ENCODE results near the gene LCNL1. TPM values are rescaled to one million over a fixed set of nuclear protein-coding genes. Genes with fewer than 3 reads are reported as not detected.
A peak's percentile ranks its signal among the peaks of the same experiment; 100 is the strongest.

Gene LCNL1
- total and polyA plus RNA-seq, 10 of the 15 experiments (the other 5 are each of a cell fraction or from before 2014, with no cell fraction given), result not detected

DNA sequence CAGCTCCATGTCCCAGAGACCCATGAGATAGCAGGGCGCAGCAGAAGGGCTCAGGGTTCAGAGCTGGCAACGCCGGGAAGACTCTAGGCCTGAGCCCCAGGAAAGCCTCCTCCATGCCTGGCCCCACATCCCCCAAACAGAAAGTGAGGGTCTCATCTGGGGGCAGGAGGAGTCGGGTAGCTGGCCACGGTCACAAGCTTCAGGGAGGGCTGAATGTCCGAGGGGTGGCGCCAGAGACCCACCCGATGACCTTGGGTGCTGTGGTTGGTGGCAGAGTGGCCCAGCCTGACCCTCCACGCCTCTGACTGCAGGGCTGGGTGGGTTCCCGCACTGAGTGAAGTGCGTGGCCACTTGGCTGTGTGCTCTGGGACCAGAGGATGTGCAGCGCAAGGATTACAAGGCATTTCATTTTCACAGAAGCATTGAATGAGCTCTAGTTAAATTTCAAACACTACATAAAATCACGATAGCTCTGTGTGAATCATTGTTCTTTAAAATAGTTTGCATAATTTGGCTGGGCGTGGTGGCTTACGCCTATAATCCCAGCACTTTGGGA lies 34.8 kb upstream of the LCNL1 start:
- Histone ChIP-seq H3K27ac (ENCODE audit: control insufficient read depth, insufficient read depth) (no peak overlapping the region), H4K20me1 (ENCODE audit: control insufficient read depth, insufficient read depth) (no peaks in the 10 kb centered on the region), H3K36me3 (ENCODE audit: control insufficient read depth in 2 of 2, insufficient read depth in 2 of 2, low read length in 1 of 2) (no peaks in the 10 kb centered on the region), H3K79me2 (ENCODE audit: control insufficient read depth, insufficient read depth, low read length) (peaks cover 13% of the 10 kb centered on the region), H3K4me3 (no peak overlapping the region), H3K9ac (ENCODE audit: control insufficient read depth, insufficient read depth, low read length) (no peak overlapping the region), H3K4me2 (ENCODE audit: control insufficient read depth, insufficient read depth) (no peak overlapping the region), H3K27me3 (replicated peaks in 1 of 2; ENCODE audit: control insufficient read depth in 2 of 2, insufficient read depth in 2 of 2, low read length in 1 of 2) (no peaks in the 10 kb centered on the region), H3K9me3 (replicated peaks; ENCODE audit: control insufficient read depth, insufficient read depth, low read length) (no peaks in the 10 kb centered on the region), H3K4me1 (ENCODE audit: control insufficient read depth, insufficient read depth, low read length) (peaks cover 10% of the 10 kb centered on the region), H2AFZ (ENCODE audit: control insufficient read depth, low read depth, low read length) (no peak overlapping the region)
- ChIA-PET POLR2A (interaction anchor here (0.9 to 3.0 kb wide), 2 partner anchors 44 to 87 kb away, joined by 3 to 19 read pairs; partner anchors contain the start of gene PAXX), RAD21 (ENCODE audit: unreplicated experiment) (interaction anchor here (0.6 to 2.1 kb wide), 19 partner anchors 12 to 203 kb away, joined by 3 to 109 read pairs (median 6); partner anchors contain the start of genes AJM1, CLIC3, FUT7 and NPDC1), CTCF (interaction anchor here (0.6 to 3.5 kb wide), 42 partner anchors 12 to 182 kb away, joined by 3 to 163 read pairs (median 5); partner anchors contain the start of genes ABCA2, AJM1, CLIC3 and FUT7), SMC1A (ENCODE audit: uncharacterized antibody, unreplicated experiment) (interaction anchor here (0.8 to 2.4 kb wide), 16 partner anchors 18 to 253 kb away, joined by 3 to 77 read pairs (median 4); partner anchors contain the start of genes FUT7, NPDC1, PAXX and TPRN)
- intact Hi-C loops (cut with micrococcal nuclease; ENCODE audit: unreplicated experiment), result loop anchor here (1.0 to 10.0 kb wide), 2 partner anchors 87 to 153 kb away; partner anchors contain the start of genes CCDC183 and TMEM141
- TF ChIP-seq, protein P1, sequence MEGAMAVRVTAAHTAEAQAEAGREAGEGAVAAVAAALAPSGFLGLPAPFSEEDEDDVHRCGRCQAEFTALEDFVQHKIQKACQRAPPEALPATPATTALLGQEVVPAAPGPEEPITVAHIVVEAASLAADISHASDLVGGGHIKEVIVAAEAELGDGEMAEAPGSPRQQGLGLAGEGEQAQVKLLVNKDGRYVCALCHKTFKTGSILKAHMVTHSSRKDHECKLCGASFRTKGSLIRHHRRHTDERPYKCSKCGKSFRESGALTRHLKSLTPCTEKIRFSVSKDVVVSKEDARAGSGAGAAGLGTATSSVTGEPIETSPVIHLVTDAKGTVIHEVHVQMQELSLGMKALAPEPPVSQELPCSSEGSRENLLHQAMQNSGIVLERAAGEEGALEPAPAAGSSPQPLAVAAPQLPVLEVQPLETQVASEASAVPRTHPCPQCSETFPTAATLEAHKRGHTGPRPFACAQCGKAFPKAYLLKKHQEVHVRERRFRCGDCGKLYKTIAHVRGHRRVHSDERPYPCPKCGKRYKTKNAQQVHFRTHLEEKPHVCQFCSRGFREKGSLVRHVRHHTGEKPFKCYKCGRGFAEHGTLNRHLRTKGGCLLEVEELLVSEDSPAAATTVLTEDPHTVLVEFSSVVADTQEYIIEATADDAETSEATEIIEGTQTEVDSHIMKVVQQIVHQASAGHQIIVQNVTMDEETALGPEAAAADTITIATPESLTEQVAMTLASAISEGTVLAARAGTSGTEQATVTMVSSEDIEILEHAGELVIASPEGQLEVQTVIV (IDR thresholded peaks at IDR 0.05; ENCODE audit: borderline replicate concordance, partially characterized antibody), result no peak
- TF ChIP-seq NR2F1 (conservative IDR thresholded peaks at IDR 0.05), result peak; percentile 41; the same call in 1 of the 2 replicates
- TF ChIP-seq, protein P2, sequence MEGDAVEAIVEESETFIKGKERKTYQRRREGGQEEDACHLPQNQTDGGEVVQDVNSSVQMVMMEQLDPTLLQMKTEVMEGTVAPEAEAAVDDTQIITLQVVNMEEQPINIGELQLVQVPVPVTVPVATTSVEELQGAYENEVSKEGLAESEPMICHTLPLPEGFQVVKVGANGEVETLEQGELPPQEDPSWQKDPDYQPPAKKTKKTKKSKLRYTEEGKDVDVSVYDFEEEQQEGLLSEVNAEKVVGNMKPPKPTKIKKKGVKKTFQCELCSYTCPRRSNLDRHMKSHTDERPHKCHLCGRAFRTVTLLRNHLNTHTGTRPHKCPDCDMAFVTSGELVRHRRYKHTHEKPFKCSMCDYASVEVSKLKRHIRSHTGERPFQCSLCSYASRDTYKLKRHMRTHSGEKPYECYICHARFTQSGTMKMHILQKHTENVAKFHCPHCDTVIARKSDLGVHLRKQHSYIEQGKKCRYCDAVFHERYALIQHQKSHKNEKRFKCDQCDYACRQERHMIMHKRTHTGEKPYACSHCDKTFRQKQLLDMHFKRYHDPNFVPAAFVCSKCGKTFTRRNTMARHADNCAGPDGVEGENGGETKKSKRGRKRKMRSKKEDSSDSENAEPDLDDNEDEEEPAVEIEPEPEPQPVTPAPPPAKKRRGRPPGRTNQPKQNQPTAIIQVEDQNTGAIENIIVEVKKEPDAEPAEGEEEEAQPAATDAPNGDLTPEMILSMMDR (IDR thresholded peaks at IDR 0.05 in 2 of 3, conservative IDR thresholded peaks at IDR 0.05 in 1 of 3; ENCODE audit: control insufficient read depth in 2 of 3, extremely low read depth in 1 of 3, insufficient read depth in 1 of 3, low read depth in 3 of 3, low read length in 3 of 3), result peak; percentile 56 to 75 (median 65)
- TF ChIP-seq RAD21 (IDR thresholded peaks at IDR 0.05; ENCODE audit: insufficient read depth, low read depth, low read length), result peak; percentile 65
- TF ChIP-seq SREBF1 (IDR thresholded peaks at IDR 0.05; ENCODE audit: low read length), result no peak
- TF ChIP-seq GABPA (IDR thresholded peaks at IDR 0.05; ENCODE audit: low read depth), result no peak
- peak; percentile 60 for TF ChIP-seq SMC3 (IDR thresholded peaks at IDR 0.05; ENCODE audit: borderline replicate concordance, low read length)
- TF ChIP-seq BHLHE40 (IDR thresholded peaks at IDR 0.05; ENCODE audit: borderline replicate concordance in 1 of 2, low read depth in 2 of 2, low read length in 1 of 2), result 0 out of 4 replicates have a peak, but pooled peaks of 1 of the 2 experiments have one; percentile 13
- no peak for TF ChIP-seq TARDBP (IDR thresholded peaks at IDR 0.05; ENCODE audit: borderline replicate concordance)
- TF ChIP-seq NR2C1 (IDR thresholded peaks at IDR 0.05), result no peak
- no peak for DNase-seq (ENCODE audit: low read depth, low spot score)
- BruUV-seq (replicated peaks), result no TSS peak
- in situ Hi-C loops (cut with MboI), result loop anchor here (5.0 kb wide), 1 partner anchor 89 kb away; no protein-coding TSS in a partner anchor
- 41% methylated on average over 15 of the region's 15 CpGs for WGBS (ENCODE audit: insufficient coverage, insufficient replicate concordance, low lambda C conversion rate, missing lambda C conversion rate)
- 0 out of 3 replicates have a peak, but pooled peaks have one; percentile 8 for ATAC-seq
- no peak for FAIRE-seq
